GM19455 (cell line): ENCODE data around the gene ZEB2.

Experiments used
- ATAC-seq: cut with Tn5 transposase; IDR thresholded peaks from one replicate; pipeline ENCODE4 v1.9.1; 2021; ENCODE audit not compliant: unreplicated experiment

ZEB2 gene

DNA sequence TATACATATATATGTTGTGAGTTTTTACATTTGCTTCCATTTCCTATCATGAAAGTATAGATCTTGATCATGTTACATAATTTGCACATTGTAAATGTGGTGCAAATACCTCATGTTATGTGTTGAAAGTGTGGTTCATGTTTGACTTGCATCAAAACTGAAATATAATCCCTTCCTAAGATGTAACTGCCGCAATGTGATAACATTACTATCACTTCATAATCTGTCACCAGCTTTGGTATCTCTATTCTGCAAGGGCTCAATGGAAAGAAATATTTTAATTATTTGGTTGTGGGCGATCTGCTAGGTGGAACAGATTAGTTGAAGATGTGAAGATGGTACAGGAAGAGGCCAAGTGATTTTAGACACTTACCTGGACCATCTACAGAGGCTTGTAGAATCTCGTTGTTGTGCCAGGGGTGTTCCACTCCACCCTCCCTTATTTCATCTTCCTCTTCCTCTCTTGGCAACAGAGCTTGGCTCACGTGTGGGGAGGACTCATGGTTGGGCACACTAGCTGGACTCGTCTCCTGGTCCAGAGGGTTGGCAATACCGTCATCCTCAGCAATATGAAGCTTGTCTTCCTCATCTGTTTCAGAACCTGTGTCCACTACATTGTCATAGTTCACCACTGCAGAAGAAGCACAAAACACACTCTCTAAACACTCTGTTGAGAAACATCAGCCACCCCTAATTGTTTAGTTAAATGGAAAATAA, 90.4 kb downstream of the ZEB2 start:
- ATAC-seq = no peak

DNA sequence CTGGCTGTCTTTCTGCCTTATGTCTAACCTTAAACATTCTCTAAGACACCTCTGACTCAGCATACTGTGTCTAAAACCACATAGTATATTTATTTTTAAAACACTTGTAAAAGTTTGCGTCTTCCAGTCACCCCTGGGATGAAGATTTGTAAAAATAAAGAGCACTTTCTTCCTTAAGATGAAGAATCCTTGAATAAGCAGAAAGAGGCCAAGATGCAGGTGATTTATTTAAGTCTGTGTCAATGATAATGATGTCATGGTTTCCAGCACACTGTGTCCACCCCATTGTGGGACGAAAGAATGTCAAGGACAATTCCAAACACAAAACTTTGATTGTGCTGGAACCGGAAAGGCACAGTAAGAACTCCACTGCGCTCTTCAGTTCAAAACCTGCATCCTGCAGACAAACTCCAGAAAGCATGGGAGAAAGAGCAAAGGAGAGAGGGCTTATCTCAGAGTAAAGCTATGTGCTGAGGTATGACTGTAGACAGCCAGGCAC, 92.9 kb downstream of the ZEB2 start:
- no peak for ATAC-seq

DNA sequence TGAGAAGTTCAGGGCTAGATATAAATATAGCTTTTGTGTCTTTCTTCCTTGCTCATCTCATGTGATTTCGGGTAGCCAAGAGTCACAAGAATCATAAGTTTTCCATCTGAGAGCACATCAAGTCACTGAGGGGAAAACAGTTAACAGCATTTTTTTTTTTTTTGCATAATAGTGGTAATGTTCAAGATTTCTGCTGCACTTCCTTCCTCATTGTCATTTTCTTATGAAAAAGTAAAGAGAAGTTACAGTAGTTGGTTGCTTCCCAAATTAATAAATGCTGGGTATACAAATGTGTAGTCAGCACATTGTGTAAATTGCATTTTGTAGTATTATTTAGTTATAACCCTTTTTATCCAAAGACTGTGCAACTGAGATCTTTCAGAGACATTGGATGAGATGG, 93.6 kb downstream of the ZEB2 start:
- ATAC-seq = no peak

DNA sequence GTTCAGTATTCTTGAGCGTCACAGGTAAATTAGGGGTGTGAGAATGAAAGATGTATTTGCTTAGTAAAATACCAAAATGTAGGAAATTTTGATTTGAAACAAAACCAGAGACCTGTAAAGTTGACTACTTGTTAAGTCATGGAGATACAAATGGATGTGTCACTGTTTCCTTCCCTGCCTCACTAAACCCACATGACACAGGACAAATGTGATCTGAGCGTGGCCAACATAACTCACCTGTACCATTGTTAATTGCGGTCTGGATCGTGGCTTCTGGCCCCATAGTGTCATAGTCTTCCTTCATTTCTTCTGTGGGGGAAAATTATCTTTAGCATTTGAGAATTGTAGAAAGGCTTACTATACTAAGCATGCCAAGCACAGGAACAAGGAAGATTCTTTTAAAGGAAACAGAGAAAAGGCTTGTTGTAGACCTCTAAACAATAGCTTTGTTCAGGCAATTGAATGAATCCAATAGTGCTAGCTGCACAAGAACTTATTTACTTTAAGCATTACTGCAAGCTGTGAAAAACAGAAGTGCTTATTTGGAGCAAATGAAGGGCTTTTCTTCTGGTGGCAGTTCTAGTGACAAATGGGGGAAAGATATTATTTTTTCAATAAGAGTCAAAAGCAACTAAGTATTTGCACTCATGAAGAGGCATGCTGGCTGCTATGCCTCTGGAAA, 95.2 kb downstream of the ZEB2 start:
- no peak for ATAC-seq

DNA sequence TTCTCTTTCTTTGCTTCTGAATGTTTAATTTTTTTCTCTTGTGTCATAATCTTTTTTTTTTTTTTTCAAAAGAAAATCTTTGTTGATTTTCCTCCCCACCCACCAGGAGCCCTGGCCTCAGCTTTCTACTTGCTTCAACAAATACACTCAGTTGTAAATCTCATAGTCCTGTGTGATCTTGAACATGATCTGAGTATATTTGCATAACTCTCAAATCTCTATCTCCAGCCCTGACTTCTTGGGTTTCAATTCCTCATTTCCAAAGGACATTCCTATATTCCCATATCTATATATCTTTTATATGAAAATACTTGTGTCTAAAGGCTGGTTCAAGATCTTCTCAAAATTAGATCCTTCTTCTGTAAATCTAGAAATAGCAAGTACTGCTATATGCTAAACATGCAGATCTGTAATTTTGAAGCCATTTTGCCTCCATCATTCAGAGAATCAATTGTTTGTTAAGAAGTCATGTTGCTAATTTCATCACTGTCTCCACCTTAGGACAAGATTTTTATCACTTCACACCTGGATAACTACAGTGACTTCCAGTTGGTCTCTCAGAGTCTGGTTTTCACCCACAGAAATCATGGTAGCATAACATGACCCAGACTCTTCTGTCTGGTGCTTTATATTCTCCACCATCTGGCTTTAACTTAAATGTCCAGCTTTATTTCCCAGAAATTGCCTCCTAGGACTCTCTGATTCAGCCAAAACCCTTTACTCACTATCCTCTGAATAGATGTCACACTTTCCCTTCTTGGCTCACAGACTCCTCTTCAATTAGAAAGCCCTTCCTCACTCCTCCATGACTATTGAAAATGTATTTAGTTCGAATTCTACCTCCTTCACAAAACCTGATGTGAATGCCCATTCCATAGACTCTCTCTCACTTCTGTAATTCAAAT, 98.1 kb downstream of the ZEB2 start:
- no peak for ATAC-seq

DNA sequence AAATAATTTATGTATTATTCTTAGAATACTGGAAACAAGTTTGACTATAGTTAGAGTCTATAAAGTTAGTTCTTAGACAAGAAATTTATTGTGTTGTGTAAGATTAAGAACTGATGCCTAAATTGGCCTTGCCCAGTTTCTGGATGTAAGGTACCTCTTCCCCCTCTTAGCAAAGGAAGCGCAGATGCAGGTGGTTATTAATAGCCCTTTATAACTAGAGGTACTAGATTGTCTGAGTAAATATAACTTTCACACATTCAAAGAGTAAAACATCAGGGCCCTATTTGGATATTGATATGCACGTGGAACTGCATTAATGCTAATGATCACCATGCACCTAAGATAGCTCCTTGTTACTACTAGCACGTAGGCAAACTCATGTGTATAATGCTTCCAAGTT, 100.7 kb downstream of the ZEB2 start:
- no peak for ATAC-seq

DNA sequence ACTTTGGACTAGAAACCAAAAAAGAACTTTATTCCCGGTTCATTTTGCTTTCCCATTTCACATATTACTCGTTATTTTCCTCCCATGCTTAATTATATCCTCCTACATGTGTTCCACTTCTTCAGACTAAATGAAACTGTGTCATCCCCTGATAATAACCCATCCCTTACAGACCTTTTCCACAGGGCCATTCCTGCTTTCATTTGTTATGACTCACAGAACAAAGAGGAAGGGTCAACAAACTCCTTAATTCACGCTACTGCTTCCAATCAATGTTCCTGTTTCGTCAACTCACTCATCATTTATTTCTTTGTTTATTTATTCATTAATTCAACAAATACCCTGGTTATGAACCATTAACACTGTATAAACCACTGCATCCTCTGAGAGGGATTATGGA, 104.5 kb downstream of the ZEB2 start:
- ATAC-seq = no peak

DNA sequence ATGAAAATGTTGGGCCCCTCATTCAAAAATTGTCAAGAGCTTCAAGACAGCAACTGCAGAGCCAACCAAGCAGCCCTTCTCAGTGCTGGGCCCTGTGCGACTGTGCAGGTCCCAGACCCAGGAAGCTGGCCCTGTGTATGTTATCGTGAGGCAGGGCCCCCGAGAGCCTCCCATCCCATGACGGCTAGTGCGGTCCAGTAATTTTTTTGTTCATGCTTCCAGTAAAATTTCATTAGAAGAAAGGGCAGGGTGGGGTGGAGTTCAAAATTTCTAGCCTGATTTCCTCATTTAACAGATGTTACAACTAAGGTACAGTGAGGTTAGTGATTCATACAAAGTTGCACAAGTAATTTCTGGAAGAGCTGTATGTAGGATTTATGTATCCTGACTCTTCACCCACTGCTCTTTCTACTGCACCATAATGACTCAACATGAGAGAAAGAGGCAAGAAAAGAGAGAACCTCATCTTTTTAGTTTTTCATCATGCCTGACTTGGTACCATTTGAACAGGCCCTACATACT, 105.5 kb downstream of the ZEB2 start:
- peak; percentile 66 for ATAC-seq

DNA sequence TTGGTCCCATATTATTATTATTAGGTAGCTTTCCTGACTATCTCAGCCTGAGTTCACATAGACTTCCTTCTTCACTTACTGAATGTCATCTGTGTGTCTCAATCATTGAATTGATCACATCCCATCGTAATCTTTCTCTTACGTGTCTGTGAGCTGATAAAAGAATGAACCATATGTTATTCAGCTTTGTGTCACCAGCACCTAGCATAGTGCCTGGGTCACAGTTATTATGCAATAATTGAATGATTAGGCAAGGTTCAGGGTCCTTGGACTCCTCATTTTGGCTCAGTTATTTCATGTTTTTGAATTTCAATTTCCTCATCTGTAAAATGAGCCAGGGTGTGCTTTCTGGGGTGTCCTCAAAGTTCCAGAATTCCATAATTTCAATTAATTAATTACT, 107.2 kb downstream of the ZEB2 start:
- no peak for ATAC-seq

DNA sequence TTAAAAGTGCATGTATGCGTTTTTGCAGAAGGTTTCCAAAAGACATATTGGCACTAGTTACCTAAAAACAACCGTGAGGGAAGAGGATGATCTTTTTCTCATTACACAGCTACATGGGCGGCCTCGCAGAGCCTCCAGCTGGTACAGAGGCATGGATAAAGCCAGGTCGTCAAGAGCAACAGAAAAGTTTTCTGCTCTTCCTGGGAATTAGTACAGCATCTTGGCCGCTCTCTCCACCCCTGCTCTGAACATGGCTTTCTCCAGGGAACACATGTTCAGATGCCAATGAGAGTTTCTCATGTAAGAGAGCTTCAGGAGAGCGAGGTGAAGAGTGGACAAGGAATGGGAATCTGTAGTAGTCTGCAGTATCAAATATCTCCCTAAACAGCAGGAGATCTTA, 108.4 kb downstream of the ZEB2 start:
- ATAC-seq = no peak

DNA sequence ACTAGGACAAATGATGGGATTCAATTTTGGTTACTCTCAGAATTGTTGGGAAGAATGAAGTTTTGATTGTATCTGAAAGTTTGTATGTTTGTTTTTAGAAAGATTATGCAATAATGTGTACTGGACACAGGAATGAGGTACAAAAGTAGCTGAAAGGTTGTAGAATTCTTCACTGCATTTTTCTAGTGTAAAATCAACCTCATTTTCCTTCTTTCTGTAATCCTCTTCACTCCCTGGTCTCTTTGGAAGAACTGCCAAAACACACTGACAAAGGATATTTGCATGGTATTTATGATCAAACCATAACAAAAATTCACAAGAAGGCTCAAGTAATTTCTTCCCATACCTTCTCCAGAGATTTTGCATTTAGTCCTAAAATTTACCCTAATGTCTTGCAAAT, 110.7 kb downstream of the ZEB2 start:
- ATAC-seq = no peak

DNA sequence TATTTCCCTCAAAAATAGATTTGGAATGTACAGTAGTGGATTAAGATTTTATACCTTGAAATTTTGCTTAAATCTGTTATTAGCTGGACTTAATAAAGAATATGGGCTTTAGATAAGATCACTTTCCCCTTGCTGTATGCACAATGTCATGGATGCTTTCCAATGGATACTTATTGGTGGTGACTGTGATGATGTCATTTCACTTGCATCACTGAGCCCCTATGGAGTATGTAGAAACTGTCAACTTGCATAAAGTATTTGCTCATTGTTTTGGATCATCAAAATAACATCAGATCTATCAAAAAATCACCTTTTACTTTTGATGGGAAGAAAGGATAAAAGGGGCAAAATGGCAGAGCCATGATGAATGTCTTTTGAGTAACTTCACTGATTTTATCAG, 112.7 kb downstream of the ZEB2 start:
- no peak for ATAC-seq

DNA sequence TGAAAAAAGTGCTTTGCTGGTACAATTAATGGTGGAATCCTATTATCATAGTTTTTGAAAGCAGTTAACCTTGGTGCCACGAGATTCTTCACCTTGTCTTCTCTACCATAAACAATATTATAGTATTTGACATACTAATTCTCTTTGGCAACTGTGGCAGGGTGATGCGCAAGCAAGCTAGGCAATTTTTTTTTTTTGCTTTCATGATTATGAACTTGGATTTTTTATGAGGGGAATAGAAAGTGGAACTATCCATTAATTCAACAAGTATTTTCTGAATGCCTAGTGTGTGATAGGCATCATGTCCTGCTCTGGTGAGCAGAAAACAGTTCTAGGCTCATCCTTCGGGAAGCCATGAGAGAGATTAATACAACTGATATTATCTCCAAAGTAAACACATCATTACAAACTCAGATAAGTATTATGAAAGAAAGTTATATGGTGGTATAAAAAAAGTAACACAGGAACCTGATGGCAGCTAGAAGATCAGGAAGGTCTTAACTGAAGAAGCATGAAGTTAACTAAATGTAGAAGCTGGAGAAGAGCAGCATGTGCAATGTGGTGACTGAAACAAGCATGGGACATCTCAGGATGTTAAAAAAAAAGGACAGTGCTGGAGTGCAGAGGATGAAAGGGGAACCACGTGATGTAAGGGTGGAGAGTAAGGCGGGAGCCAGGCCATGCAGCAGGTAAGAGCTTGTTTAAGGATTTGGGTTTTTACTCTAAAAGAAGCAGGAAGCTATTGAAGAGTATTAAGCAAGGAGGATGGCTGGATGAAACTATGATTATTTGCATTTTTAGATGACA, 113.7 kb downstream of the ZEB2 start:
- ATAC-seq = no peak

DNA sequence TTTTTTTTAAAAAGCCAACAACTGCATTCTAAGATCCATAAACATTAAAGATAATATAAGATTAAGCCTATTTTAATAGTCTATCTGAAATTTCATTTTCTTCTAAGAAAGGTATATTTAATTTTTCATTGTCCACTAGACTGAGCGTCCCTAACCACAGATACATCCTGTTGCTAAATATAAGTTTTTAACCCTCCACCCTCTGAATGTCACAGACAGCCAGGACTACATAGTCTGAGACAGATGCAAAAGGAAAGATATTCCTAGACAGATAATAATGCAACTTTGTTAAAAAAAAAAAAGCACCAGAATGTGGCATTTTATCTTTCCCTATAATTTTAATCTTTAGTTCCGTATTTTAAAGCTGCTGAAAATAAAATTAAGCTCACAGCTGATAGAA, 114.6 kb downstream of the ZEB2 start:
- ATAC-seq = no peak

DNA sequence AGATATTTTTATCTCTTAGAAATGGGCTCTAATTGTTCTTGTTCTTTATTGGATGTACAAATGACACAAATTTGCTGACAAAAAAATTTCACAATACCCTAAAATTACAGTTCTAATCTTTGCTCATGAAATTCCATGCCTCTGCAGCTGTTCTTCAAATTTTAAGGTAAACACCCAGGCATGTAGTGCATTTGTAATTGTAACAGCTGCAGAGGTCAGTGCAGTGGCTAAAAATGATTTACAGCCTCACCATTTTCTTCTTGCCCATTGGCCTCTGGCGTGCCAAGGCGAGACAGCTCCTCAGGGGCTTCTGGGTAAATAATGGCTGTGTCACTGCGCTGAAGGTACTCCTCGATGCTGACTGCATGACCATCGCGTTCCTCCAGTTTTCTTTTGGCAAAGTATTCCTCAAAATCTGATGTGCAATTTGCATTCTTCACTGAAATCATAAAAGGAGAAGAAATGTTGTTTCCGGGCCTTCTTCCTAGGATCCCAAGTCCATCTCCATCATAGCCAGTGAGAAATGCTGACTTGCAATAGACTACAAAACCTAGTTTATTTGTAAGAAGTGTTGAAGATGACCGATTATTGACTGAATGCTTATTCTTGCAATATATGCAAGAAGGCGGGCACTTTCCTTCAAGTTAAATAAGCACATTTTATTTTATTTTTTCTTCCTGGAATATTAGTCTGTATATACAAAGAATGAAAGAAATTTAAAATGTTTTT, 115.2 kb downstream of the ZEB2 start:
- ATAC-seq = no peak

DNA sequence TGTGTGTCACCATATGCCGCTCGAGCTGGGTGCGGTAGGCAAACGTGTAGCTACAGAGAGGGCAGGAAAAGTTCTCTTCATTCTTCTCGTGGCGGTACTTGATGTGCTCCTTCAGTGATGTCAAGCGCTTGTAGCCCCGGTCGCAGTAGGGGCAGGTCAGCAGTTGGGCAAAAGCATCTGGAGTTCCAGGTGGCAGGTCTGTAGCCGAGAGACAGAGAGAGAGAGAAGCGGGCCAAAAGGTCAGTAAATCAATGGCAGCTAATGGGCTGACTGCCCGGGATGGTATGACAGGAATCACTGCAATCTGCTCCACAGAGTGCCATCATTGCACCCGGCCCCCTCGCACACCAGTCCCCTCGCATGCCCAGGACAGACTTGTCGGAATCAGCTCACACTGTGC, 116.0 kb downstream of the ZEB2 start:
- ATAC-seq = no peak

DNA sequence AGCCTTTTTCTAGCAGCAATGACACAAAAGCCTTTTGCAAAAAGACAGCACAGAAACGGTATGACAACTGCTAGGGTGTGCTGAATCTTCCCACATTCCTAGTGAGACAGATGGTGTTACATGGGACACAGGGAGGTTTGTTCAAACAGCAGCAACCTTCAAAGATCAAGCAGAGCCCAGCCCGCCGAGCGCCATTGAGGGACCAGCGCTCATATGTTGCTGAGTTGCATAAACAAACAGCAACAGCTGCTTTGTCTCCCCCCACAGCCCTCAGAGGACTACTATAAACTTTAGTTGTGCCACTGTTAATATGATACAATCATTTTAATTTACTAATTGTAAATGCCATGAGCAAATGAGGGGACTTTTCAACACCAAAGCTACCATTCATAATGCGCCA, 117.7 kb downstream of the ZEB2 start:
- no peak for ATAC-seq

DNA sequence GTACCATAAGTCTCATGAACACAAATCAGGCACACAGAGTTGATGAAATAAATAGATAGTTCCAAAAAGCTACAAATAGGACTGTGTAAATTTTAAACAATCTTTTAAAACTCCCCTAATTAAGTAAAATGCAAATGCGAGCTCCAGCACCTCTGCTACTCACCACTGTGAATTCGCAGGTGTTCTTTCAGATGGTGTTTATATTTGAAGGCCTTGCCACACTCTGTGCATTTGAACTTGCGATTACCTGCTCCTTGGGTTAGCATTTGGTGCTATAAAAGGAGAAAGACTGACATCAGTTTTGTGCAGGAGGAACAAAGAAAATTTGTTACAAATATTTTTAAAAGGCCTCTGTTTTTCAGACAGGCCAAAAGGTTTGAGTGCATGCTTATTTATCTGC, 118.9 kb downstream of the ZEB2 start:
- ATAC-seq = no peak

DNA sequence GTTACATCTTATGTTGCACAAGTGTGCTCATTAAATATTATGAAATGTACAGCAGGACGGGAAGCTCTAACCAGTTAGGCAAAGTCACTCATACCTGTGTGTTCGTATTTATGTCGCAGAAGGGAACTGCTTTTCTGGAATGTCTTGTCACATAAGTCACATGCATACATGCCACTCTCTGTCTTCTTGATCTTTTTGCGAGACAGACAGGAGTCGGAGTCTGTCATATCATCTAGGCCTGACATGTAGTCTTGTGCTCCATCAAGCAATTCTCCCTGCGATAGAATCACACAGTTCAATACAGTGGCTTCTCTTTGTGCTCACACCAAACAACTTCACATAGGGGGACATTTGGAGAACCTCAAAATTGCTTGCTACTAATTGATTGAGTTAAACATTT, 123.6 kb downstream of the ZEB2 start:
- no peak for ATAC-seq

DNA sequence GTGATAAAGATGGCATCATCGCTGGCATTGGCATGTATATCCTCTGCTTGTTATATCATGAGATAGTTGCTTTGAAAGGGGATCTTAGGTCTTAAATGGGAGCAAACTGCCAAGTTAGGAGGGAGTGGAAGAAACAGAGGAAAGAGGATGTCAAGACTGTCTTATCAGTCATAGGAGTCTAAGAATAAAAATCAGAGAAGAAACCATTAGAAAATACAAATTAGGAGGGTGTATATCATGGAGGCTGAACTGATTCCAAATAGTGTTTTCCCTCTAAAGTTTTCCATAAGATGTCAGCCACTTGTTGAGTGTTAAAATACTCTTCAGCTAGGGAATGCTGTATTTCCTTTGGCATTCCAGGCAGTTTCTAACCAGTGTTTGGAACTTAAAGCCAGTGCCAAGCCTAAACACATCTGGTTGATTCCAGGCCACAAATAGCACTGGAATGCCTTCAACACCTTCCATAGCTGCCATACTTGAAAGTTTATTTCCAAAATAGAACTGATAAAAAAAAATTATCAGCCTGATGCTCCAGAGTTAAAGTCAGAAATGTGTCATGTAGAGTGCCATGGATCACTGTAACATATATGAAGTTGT, 129.4 kb downstream of the ZEB2 start:
- no peak for ATAC-seq
